ENCODE results near the gene KIF26B. TPM values are rescaled to one million over a fixed set of nuclear protein-coding genes. Genes with fewer than 3 reads are reported as not detected.

KIF26B gene
- total and polyA plus RNA-seq, 2 of the 4 experiments (the other 2 are of a cell fraction), result 0.53 to 0.54 TPM

GRCh38 chr1:245361951-245362350 lies 207.2 kb downstream of the KIF26B start:
- no peak overlapping the region for H4K5ac ChIP-seq (ENCODE audit: low read depth, low read length)
- no peak overlapping the region for H2BK120ac ChIP-seq (ENCODE audit: low read depth, low read length)
- POLR2A ChIA-PET (ENCODE audit: unreplicated experiment), result no interaction called here
- intact Hi-C loops (cut with micrococcal nuclease), result no loop called here
- no peak overlapping the region for H2BK20ac ChIP-seq (ENCODE audit: low read depth, low read length)
- no peaks in the 10 kb centered on the region for H3K79me1 ChIP-seq (ENCODE audit: low read depth in 1 of 2, low read length in 2 of 2)
- H4K91ac ChIP-seq (ENCODE audit: insufficient read depth, low read depth, low read length), result no peak overlapping the region
- H2AK9ac ChIP-seq (replicated peaks; ENCODE audit: low read depth, low read length, poor library complexity), result peak overlapping the region; percentile 26
- no peak overlapping the region for H3K4me2 ChIP-seq (ENCODE audit: low read depth, low read length)
- DNase-seq (no peak), ATAC-seq (ENCODE audit: low read depth) (no peak)
- no peaks in the 10 kb centered on the region for H3K9me1 ChIP-seq (ENCODE audit: insufficient read depth, low read length)
- H4K20me1 ChIP-seq (ENCODE audit: insufficient read depth, low read length), result no peaks in the 10 kb centered on the region
- BruUV-seq (replicated peaks), result no TSS peak
- H3K4me3 ChIP-seq (ENCODE audit: insufficient read depth, low read depth, low read length), result no peak overlapping the region
- dilution Hi-C loops (cut with HindIII; ENCODE audit: low sequenced_read_pairs, unreplicated experiment), result no loop called here
- H3K23ac ChIP-seq (ENCODE audit: low read depth, low read length), result no peak overlapping the region
- no peaks in the 10 kb centered on the region for H3K4me1 ChIP-seq (ENCODE audit: control insufficient read depth, insufficient read depth, low read length)
- no peak overlapping the region for H2BK5ac ChIP-seq (ENCODE audit: low read depth, low read length, poor library complexity, severe bottlenecking)
- H3K56ac ChIP-seq (ENCODE audit: extremely low read depth, insufficient read depth, low read length), result no peak overlapping the region
- no peak overlapping the region for H3K27ac ChIP-seq (ENCODE audit: insufficient read depth, low read length)
- H3K27me3 ChIP-seq (ENCODE audit: control insufficient read depth, insufficient read depth, low read length), result no peaks in the 10 kb centered on the region
- no peak overlapping the region for H3K14ac ChIP-seq (replicated peaks; ENCODE audit: low read depth, low read length)
- no peak overlapping the region for H3K9ac ChIP-seq (ENCODE audit: low read depth, low read length)
- H3K9me3 ChIP-seq (ENCODE audit: control insufficient read depth, insufficient read depth, low read length), result no peaks in the 10 kb centered on the region
- in situ Hi-C loops (cut with MboI; ENCODE audit: low sequenced_read_pairs), result no loop called here
- H2BK15ac ChIP-seq (ENCODE audit: low read depth, low read length), result no peak overlapping the region
- H3K18ac ChIP-seq (ENCODE audit: low read depth, low read length), result no peak overlapping the region
- H3K4ac ChIP-seq (ENCODE audit: low read depth, low read length), result no peak overlapping the region
- H2AFZ ChIP-seq (replicated peaks; ENCODE audit: low read length, poor library complexity), result no peak overlapping the region
- no peak overlapping the region for H2AK5ac ChIP-seq (ENCODE audit: low read depth, low read length)
- TF ChIP-seq POLR2A (IDR thresholded peaks at IDR 0.05; ENCODE audit: low read depth, low read length) (no peak), MXI1 (IDR thresholded peaks at IDR 0.05; ENCODE audit: borderline replicate concordance, low read depth, low read length) (no peak), CEBPB (IDR thresholded peaks at IDR 0.05; ENCODE audit: low read depth, low read length) (no peak), RFX5 (IDR thresholded peaks at IDR 0.05; ENCODE audit: low read depth, low read length) (no peak), BHLHE40 (IDR thresholded peaks at IDR 0.05; ENCODE audit: low read depth, low read length) (no peak), RCOR1 (IDR thresholded peaks at IDR 0.05; ENCODE audit: insufficient replicate concordance, low read length) (no peak), NFE2L2 (IDR thresholded peaks at IDR 0.05; ENCODE audit: low read depth, low read length) (no peak), CHD1 (IDR thresholded peaks at IDR 0.05; ENCODE audit: low read depth, low read length) (no peak), MAFK (IDR thresholded peaks at IDR 0.05; ENCODE audit: low read depth, low read length) (no peak), MAZ (IDR thresholded peaks at IDR 0.05; ENCODE audit: borderline replicate concordance, low read depth, low read length) (no peak), SMC3 (IDR thresholded peaks at IDR 0.05; ENCODE audit: low read depth, low read length) (no peak), FOS (IDR thresholded peaks at IDR 0.05; ENCODE audit: low read depth, low read length) (no peak)
- TF ChIP-seq, protein P1, sequence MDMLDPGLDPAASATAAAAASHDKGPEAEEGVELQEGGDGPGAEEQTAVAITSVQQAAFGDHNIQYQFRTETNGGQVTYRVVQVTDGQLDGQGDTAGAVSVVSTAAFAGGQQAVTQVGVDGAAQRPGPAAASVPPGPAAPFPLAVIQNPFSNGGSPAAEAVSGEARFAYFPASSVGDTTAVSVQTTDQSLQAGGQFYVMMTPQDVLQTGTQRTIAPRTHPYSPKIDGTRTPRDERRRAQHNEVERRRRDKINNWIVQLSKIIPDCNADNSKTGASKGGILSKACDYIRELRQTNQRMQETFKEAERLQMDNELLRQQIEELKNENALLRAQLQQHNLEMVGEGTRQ (IDR thresholded peaks at IDR 0.05; ENCODE audit: low read depth, low read length), result no peak
- TF ChIP-seq, protein P2, sequence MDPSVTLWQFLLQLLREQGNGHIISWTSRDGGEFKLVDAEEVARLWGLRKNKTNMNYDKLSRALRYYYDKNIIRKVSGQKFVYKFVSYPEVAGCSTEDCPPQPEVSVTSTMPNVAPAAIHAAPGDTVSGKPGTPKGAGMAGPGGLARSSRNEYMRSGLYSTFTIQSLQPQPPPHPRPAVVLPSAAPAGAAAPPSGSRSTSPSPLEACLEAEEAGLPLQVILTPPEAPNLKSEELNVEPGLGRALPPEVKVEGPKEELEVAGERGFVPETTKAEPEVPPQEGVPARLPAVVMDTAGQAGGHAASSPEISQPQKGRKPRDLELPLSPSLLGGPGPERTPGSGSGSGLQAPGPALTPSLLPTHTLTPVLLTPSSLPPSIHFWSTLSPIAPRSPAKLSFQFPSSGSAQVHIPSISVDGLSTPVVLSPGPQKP (IDR thresholded peaks at IDR 0.05; ENCODE audit: borderline replicate concordance, low read depth, low read length), result no peak
- TF ChIP-seq, protein P3, sequence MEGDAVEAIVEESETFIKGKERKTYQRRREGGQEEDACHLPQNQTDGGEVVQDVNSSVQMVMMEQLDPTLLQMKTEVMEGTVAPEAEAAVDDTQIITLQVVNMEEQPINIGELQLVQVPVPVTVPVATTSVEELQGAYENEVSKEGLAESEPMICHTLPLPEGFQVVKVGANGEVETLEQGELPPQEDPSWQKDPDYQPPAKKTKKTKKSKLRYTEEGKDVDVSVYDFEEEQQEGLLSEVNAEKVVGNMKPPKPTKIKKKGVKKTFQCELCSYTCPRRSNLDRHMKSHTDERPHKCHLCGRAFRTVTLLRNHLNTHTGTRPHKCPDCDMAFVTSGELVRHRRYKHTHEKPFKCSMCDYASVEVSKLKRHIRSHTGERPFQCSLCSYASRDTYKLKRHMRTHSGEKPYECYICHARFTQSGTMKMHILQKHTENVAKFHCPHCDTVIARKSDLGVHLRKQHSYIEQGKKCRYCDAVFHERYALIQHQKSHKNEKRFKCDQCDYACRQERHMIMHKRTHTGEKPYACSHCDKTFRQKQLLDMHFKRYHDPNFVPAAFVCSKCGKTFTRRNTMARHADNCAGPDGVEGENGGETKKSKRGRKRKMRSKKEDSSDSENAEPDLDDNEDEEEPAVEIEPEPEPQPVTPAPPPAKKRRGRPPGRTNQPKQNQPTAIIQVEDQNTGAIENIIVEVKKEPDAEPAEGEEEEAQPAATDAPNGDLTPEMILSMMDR (conservative IDR thresholded peaks at IDR 0.05; ENCODE audit: low read depth, low read length), result no peak
- no CpG with 5 or more reads among the region's 15 CpGs for WGBS, 2 experiments (ENCODE audit: extremely low coverage in 2 of 2, insufficient read length in 1 of 2)
- no peak overlapping the region for H4K8ac ChIP-seq (ENCODE audit: low read depth in 2 of 2, low read length in 2 of 2)
- CTCF ChIA-PET, result no interaction called here
- H3K36me3 ChIP-seq (ENCODE audit: control insufficient read depth, insufficient read depth, low read length), result peaks cover 4% of the 10 kb centered on the region; the same call in 1 of the 2 replicates

Data from IMR-90 (cell line).